Memory B cell (primary cell): ENCODE measurements around the gene ARHGDIB.
A peak's percentile ranks its signal among the peaks of the same experiment; 100 is the strongest.

Experiments used
- ATAC-seq: fragments of 150-1000 bp; cut with Tn5 transposase; 2 replicates; pipeline ENCODE4 v1.10.0; 2021; ENCODE audit warnings: low read depth, mild to moderate bottlenecking, moderate library complexity
- DNase-seq, 2 donors: peaks; one replicate each; pipeline ENCODE4 v3.0.0; 2022; ENCODE audit warnings: low spot score in 2 of 2
- H3K27ac Mint-ChIP-seq: one replicate; pipeline ENCODE4 v1.8.0; 2022; ENCODE audit warnings: mild to moderate bottlenecking, moderate library complexity, mixed read lengths
- H3K27me3 Mint-ChIP-seq: one replicate; pipeline ENCODE4 v1.8.0; 2022; ENCODE audit warnings: mixed read lengths
- H3K36me3 Mint-ChIP-seq: one replicate; pipeline ENCODE4 v1.8.0; 2022; ENCODE audit warnings: mild to moderate bottlenecking, mixed read lengths
- H3K4me1 Mint-ChIP-seq: one replicate; pipeline ENCODE4 v1.8.0; 2022; ENCODE audit warnings: mixed read lengths
- H3K4me3 Mint-ChIP-seq: one replicate; pipeline ENCODE4 v1.8.0; 2022; ENCODE audit warnings: mild to moderate bottlenecking, moderate library complexity, mixed read lengths
- H3K9me3 Mint-ChIP-seq: one replicate; pipeline ENCODE4 v1.8.0; 2022; ENCODE audit warnings: mixed read lengths

ARHGDIB gene

DNA sequence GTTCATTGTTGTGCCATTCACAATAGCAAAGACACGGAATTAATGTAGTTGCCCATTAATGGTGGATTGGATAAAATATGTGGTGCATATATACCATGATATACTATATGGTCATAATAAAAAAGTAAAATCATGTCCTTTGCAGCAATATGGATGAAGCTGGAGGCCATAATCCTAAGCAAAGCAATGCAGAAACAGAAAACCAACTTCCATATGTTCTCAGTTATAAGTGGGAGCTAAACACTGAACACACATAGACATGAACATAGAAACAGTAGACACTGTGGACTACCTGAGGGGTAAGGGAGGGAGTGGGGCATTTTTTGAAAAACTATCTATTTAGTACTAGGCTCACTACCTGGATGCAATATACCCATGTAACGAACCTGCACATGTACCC is 20.0 kb downstream of the ARHGDIB start:
- no peaks in the 10 kb centered on the region for H3K27me3 Mint-ChIP-seq
- ATAC-seq (no peak), DNase-seq (no peak)
- no peak overlapping the region for H3K27ac Mint-ChIP-seq
- H3K4me3 Mint-ChIP-seq, result no peak overlapping the region
- peaks cover 31% of the 10 kb centered on the region for H3K4me1 Mint-ChIP-seq
- H3K9me3 Mint-ChIP-seq, result peaks cover 3% of the 10 kb centered on the region
- peaks cover 56% of the 10 kb centered on the region for H3K36me3 Mint-ChIP-seq

DNA sequence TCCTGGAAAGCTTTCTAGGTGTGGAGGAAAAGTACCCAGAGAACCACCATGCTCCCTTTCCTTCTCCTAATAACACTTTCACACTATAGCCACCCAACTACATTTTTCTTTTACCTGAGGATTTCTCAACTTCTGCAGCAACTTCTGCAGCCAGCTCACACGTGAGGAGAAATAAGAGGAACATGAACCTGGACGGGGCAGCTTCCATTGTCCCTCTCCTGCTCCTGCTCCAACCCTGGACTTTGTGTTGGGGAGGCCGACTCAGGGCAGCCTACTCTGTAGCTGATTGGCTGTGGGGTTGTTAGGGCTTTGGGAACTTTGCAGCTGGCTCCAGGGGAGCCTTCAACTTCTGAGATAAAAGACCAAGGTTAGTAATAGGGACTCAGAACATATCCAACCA is 23.1 kb downstream of the ARHGDIB start, which contains the start of gene ERP27:
ERP27 (minus strand) TSS at position 237 of the 400 bp plus-strand sequence; CDS start at position 208, 29 bp downstream.
- Mint-ChIP-seq H3K27me3 (no peaks in the 10 kb centered on the region), H3K9me3 (peaks cover 3% of the 10 kb centered on the region), H3K36me3 (peaks cover 58% of the 10 kb centered on the region), H3K4me1 (peaks cover 28% of the 10 kb centered on the region), H3K27ac (peak within 1 kb of the TSS; percentile 84), H3K4me3 (no peak within 1 kb of the TSS)
- ATAC-seq (no peak), DNase-seq (no peak)

DNA sequence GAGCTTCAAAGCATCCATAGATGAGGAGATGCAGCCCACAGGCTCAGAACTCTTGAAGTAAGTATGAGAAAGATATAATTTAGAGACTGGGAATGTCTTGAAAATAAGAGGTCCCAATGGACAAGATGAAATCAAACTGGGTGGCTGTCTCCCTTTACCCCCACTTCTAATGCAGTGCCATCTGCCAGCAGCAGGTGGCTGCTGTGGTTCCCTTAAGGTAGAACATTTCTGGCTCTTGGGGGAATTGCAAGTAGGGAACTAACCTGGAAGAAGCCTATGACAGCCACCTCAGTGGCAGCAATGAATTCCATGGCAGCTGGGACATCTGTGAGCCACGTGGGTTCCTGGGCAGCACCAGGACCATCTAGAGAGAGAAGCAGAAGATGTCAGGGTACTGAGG is 23.7 kb downstream of the ARHGDIB start:
- peaks cover 60% of the 10 kb centered on the region for H3K36me3 Mint-ChIP-seq
- H3K4me3 Mint-ChIP-seq, result no peak overlapping the region
- H3K27me3 Mint-ChIP-seq, result no peaks in the 10 kb centered on the region
- peak overlapping the region; percentile 71 for H3K27ac Mint-ChIP-seq
- peaks cover 28% of the 10 kb centered on the region for H3K4me1 Mint-ChIP-seq
- DNase-seq (no peak), ATAC-seq (no peak)
- peaks cover 3% of the 10 kb centered on the region for H3K9me3 Mint-ChIP-seq

DNA sequence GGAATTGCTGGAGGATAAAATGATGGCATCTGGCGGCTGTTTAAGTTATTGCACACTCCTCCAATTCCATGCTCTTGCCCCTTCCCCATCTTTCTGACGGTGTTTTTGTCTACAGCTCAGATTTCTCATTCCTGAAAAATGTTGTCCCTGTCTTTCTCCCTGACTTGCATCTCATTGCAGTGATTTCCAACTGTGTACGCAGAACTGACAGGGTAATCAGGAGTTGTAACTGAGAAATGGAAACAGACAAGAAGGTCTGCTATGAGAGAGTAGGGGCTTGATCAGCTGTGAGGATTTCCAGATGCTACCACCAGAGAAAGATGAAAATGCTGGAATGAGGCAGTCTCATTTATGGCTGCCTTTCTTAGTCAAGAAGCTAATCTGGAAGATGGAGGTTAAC is 24.4 kb downstream of the ARHGDIB start:
- DNase-seq (no peak), ATAC-seq (no peak)
- H3K4me3 Mint-ChIP-seq, result no peak overlapping the region
- peak overlapping the region; percentile 16 for H3K27ac Mint-ChIP-seq
- H3K9me3 Mint-ChIP-seq, result peaks cover 3% of the 10 kb centered on the region
- no peaks in the 10 kb centered on the region for H3K27me3 Mint-ChIP-seq
- H3K36me3 Mint-ChIP-seq, result peaks cover 60% of the 10 kb centered on the region
- H3K4me1 Mint-ChIP-seq, result peaks cover 26% of the 10 kb centered on the region

- peaks cover 23% of the 10 kb centered on the region for H3K4me1 Mint-ChIP-seq
- H3K4me3 Mint-ChIP-seq, result no peak overlapping the region
- no peaks in the 10 kb centered on the region for H3K27me3 Mint-ChIP-seq
- peaks cover 59% of the 10 kb centered on the region for H3K36me3 Mint-ChIP-seq
- no peak for DNase-seq
- no peak for ATAC-seq
- no peak overlapping the region for H3K27ac Mint-ChIP-seq
- peaks cover 3% of the 10 kb centered on the region for H3K9me3 Mint-ChIP-seq
These were observed 25.1 kb downstream of the ARHGDIB start for GRCh38 chr12:14936224-14936861.

- DNase-seq (no peak), ATAC-seq (no peak)
- no peaks in the 10 kb centered on the region for H3K27me3 Mint-ChIP-seq
- H3K27ac Mint-ChIP-seq, result no peak overlapping the region
- H3K4me3 Mint-ChIP-seq, result no peak overlapping the region
- peaks cover 18% of the 10 kb centered on the region for H3K4me1 Mint-ChIP-seq
- H3K9me3 Mint-ChIP-seq, result peaks cover 3% of the 10 kb centered on the region
- H3K36me3 Mint-ChIP-seq, result peaks cover 51% of the 10 kb centered on the region
These were observed 26.4 kb downstream of the ARHGDIB start for GRCh38 chr12:14935031-14935430.

GRCh38 chr12:14934511-14934910 is 26.9 kb downstream of the ARHGDIB start:
- peaks cover 3% of the 10 kb centered on the region for H3K9me3 Mint-ChIP-seq
- no peak overlapping the region for H3K4me3 Mint-ChIP-seq
- no peak overlapping the region for H3K27ac Mint-ChIP-seq
- peaks cover 47% of the 10 kb centered on the region for H3K36me3 Mint-ChIP-seq
- H3K27me3 Mint-ChIP-seq, result no peaks in the 10 kb centered on the region
- no peak for ATAC-seq
- peaks cover 17% of the 10 kb centered on the region for H3K4me1 Mint-ChIP-seq
- no peak for DNase-seq

GRCh38 chr12:14931791-14932560 is 29.4 kb downstream of the ARHGDIB start:
- peaks cover 39% of the 10 kb centered on the region for H3K36me3 Mint-ChIP-seq
- H3K9me3 Mint-ChIP-seq, result no peaks in the 10 kb centered on the region
- no peaks in the 10 kb centered on the region for H3K27me3 Mint-ChIP-seq
- no peak overlapping the region for H3K27ac Mint-ChIP-seq
- no peak overlapping the region for H3K4me3 Mint-ChIP-seq
- DNase-seq (no peak), ATAC-seq (no peak)
- H3K4me1 Mint-ChIP-seq, result peaks cover 5% of the 10 kb centered on the region

DNA sequence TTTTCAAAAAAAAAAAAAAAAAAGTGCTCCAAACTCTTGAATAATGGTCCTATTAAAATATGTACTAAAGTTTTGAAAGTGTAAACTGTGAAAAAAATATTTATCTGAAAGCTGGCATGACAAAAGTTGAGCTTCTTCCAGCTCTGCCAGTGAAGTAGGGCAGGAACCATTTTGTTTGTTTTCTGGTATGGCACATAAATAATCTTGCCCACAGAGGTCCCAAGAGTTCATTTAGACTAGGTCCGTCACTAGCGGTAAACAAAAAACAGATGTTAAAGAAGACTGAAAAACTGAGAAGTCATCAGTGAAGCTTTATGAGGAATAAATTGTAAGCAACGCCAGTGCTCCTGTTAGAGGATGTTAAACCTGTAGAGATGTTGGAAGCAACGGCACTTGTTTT is 30.0 kb downstream of the ARHGDIB start:
- ATAC-seq (no peak), DNase-seq (no peak)
- Mint-ChIP-seq H3K27ac (no peak overlapping the region), H3K27me3 (no peaks in the 10 kb centered on the region), H3K4me3 (no peak overlapping the region), H3K9me3 (no peaks in the 10 kb centered on the region), H3K36me3 (peaks cover 37% of the 10 kb centered on the region), H3K4me1 (peaks cover 5% of the 10 kb centered on the region)

DNA sequence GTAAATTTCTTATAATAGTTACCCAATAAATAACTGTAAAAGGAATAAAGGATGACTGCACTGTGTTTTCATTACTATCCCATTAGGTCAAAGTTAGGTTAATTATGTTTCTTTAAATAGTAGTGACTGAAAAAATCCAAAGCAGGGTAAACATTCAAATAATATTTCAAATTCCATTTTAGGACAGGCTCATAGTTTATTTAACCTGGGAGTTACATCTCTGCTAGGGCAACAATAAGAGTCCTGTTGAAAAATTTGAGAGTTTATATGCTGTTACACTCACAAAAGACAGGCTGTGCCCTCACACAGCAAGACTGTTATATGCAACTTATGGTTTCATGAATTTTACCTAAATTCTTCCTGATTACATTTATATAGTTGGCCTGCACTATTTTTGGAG is 31.1 kb downstream of the ARHGDIB start:
- no peaks in the 10 kb centered on the region for H3K9me3 Mint-ChIP-seq
- peaks cover 35% of the 10 kb centered on the region for H3K36me3 Mint-ChIP-seq
- H3K27ac Mint-ChIP-seq, result no peak overlapping the region
- DNase-seq (no peak), ATAC-seq (no peak)
- H3K4me1 Mint-ChIP-seq, result peaks cover 5% of the 10 kb centered on the region
- no peak overlapping the region for H3K4me3 Mint-ChIP-seq
- H3K27me3 Mint-ChIP-seq, result no peaks in the 10 kb centered on the region

DNA sequence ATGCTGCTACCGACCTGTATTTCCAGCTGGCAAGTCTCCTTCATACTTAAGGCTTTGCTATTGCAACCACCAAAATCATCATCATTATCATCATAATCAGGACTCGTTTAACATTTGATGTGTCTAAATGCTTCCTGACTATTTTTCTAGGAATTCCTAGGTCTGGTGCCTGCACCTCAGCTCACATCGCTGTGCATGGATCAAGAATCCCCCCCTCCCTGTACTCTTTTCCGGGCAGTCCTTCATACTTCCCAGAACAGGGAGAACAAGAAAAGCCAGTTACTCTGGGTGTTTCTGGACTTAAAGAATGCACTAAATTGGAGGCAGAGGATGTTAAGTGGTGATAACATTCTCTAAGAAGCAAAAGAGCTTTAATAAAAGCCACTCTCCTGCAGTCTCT is 32.5 kb downstream of the ARHGDIB start:
- Mint-ChIP-seq H3K4me3 (no peak overlapping the region), H3K9me3 (no peaks in the 10 kb centered on the region), H3K27me3 (no peaks in the 10 kb centered on the region), H3K36me3 (peaks cover 27% of the 10 kb centered on the region), H3K4me1 (peaks cover 8% of the 10 kb centered on the region), H3K27ac (no peak overlapping the region)
- no peak for ATAC-seq
- no peak for DNase-seq

- ATAC-seq, result no peak
- Mint-ChIP-seq H3K36me3 (peaks cover 13% of the 10 kb centered on the region), H3K4me1 (peaks cover 11% of the 10 kb centered on the region), H3K27ac (no peak overlapping the region), H3K9me3 (no peaks in the 10 kb centered on the region), H3K27me3 (no peaks in the 10 kb centered on the region), H3K4me3 (no peak overlapping the region)
- DNase-seq, result no peak
These were observed 34.1 kb downstream of the ARHGDIB start for GRCh38 chr12:14927267-14927666.

DNA sequence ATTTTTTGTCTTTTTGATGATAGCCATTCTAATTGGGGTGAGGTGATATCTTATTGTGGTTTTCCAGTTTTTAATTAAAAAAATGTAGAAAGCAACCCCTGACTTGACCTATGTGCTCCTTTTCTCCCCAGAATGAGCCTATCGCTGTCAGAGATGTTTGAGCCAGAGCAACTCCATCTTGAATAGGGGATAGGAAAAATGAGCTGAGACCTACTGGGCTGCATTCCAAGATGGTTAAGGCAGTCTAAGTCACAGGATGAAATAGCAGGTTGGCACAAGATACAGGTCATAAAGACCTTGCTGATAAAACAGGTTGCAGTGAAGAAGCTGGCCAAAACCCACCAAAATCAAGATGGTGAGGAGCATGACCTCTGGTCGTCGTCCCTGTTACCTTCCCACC is 36.9 kb downstream of the ARHGDIB start:
- Mint-ChIP-seq H3K27ac (no peak overlapping the region), H3K27me3 (no peaks in the 10 kb centered on the region), H3K4me1 (peaks cover 23% of the 10 kb centered on the region), H3K36me3 (peaks cover 11% of the 10 kb centered on the region), H3K9me3 (no peaks in the 10 kb centered on the region), H3K4me3 (no peak overlapping the region)
- ATAC-seq, result no peak
- no peak for DNase-seq

DNA sequence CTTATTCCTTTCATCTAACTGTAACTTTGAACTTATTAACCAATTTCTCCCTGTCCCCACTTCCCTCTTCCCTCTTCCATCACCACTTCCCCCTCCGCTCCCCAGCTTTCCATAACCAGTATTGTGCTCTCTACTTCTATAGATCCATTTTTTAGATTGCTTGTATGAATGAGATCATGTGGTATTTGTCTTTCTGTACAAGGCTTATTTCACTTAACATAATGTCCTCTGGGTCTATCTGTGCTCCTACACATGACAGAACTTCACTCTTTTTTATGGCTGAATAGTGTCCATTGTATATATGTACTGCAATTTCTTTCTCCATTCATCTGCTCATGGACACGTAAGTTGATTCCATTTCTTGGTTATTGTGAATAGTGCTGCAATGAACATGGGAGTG is 37.5 kb downstream of the ARHGDIB start:
- Mint-ChIP-seq H3K9me3 (no peaks in the 10 kb centered on the region), H3K27me3 (no peaks in the 10 kb centered on the region), H3K4me3 (no peak overlapping the region), H3K27ac (no peak overlapping the region), H3K36me3 (peaks cover 15% of the 10 kb centered on the region), H3K4me1 (peaks cover 23% of the 10 kb centered on the region)
- no peak for ATAC-seq
- no peak for DNase-seq

GRCh38 chr12:14921218-14921617 is 40.2 kb downstream of the ARHGDIB start:
- Mint-ChIP-seq H3K9me3 (no peaks in the 10 kb centered on the region), H3K27ac (peak overlapping the region; percentile 66), H3K27me3 (no peaks in the 10 kb centered on the region), H3K4me1 (peaks cover 17% of the 10 kb centered on the region), H3K36me3 (peaks cover 26% of the 10 kb centered on the region), H3K4me3 (peak overlapping the region; percentile 54)
- DNase-seq (no peak), ATAC-seq (peak; percentile 80)
